Upper lobe of left lung (tissue), 6 donors: Measurements from ENCODE around the gene TICAM2. TPM values are rescaled to one million over a fixed set of nuclear protein-coding genes. Genes with fewer than 3 reads are reported as not detected.

Experiments used
- ATAC-seq, 2 donors: fragments of 200-7000 bp; cut with Tn5 transposase; one replicate each; pipeline ENCODE4 v1.9.1; 2022; ENCODE audit warnings: mild to moderate bottlenecking in 2 of 2, moderate library complexity in 2 of 2; ENCODE audit not compliant: low FRiP score in 2 of 2
- DNase-seq, 2 donors: peaks; one replicate each; pipeline ENCODE4 v3.0.0-alpha.2; 2019 to 2020
- H3K27ac ChIP-seq, 4 donors: fragments of 200-600 bp; sonication (generic); one replicate each; pipeline ENCODE4 v1.5.1; 2016 to 2019
- H3K27me3 ChIP-seq, 4 donors: fragments of 200-600 bp; sonication (generic); one replicate each; pipeline ENCODE4 v1.5.1; 2017 to 2019
- H3K36me3 ChIP-seq, 4 donors: fragments of 200-600 bp; sonication (generic); one replicate each; pipeline ENCODE4 v1.5.1; 2016 to 2019
- H3K4me1 ChIP-seq, 4 donors: fragments of 200-600 bp; sonication (generic); one replicate each; pipeline ENCODE4 v1.5.1; 2018 to 2019
- H3K4me3 ChIP-seq, 4 donors: fragments of 200-600 bp; sonication (generic); one replicate each; pipeline ENCODE4 v1.5.1; 2017 to 2019; ENCODE audit warnings: mild to moderate bottlenecking in 2 of 4, moderate library complexity in 1 of 4
- H3K9me3 ChIP-seq, 4 donors: fragments of 200-600 bp; sonication (generic); one replicate each; pipeline ENCODE4 v1.5.1; 2018 to 2019
- EP300 ChIP-seq, 4 donors: sonication (generic); formaldehyde crosslinking; IDR thresholded peaks; one replicate each; pipeline ENCODE4 v1.5.1; 2017; ENCODE audit warnings: antibody characterized with exemption in 4 of 4, control low read depth in 2 of 4
- POLR2A ChIP-seq, 4 donors: fragments of 450-650 bp; IDR thresholded peaks; one replicate each; pipeline ENCODE4 v1.5.1; 2016 to 2017; ENCODE audit warnings: antibody characterized with exemption in 4 of 4, mild to moderate bottlenecking in 2 of 4
- POLR2AphosphoS5 ChIP-seq, 2 donors: sonication (generic); formaldehyde crosslinking; IDR thresholded peaks; one replicate each; pipeline ENCODE4 v1.5.1; 2017; ENCODE audit warnings: antibody characterized with exemption in 2 of 2
- WGBS, 2 donors: methylation state at CpG; one replicate each; pipeline ENCODE4 v1.1.5; 2017 to 2018; 5-methylcytosine and 5-hydroxymethylcytosine counted together
- total RNA-seq, 6 donors: library from RNA; depleted of rRNA in 4 of 6; stranded (reverse); fragments of >200 nt in 4 of 6; gene quantifications; one replicate each; pipeline versions ENCODE4 v1.1.0 to v1.2.1, GENCODE V29; 2016 to 2021
- TF ChIP-seq, protein P1 (sequence below), 6 experiments: fragments of 450-650 bp in 4 of 6; fragments of 200-600 bp in 2 of 6; sonication (generic) in 2 of 6; IDR thresholded peaks; one replicate each; pipeline ENCODE4 v1.5.1; 2016 to 2019; ENCODE audit warnings: antibody characterized with exemption in 6 of 6
- donor health status: DM: no; HTN: no; CAD: no; lungs with moderate emphysema.
- donor health status: DM: no; HTN: yes; CAD: no; lungs with severe emphysema.

The TICAM2 gene
- total RNA-seq, 6 donors from 2014 or later, result 0.30 to 6.7 (median 1.8) TPM

DNA sequence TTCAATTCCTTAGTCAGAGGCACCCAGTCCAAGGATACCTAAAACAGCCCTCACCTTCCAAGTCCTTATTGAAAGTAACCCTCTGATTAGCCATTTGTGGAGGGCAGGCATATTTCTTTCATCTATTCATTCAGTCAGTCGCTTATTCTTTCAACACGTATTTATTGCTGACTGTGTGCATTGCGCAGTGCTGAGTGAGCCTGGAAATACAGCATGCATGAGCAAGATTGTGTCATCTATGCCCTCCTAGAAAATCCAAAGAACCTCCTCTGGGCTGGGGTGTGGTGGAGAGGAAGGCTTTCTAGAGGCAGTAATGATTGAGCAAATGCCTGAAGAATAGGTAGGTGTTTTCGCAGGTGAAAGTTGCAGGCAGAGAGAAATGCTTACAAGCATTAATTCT is 49.2 kb downstream of the TICAM2 start:
- no peak for DNase-seq
- ATAC-seq, result no peak
- H3K36me3 ChIP-seq, result no peaks in the 10 kb centered on the region
- H3K4me1 ChIP-seq, result peaks cover under 1 to 13% (median 10%) of the 10 kb centered on the region in 4 donors
- H3K27me3 ChIP-seq, result no peaks in the 10 kb centered on the region
- no peak overlapping the region for H3K4me3 ChIP-seq
- H3K9me3 ChIP-seq, result no peaks in the 10 kb centered on the region
- 89 to 91% methylated on average over 4 of the region's 4 CpGs for WGBS, 2 donors
- H3K27ac ChIP-seq, result no peak overlapping the region
- no peak for TF ChIP-seq EP300 (IDR thresholded peaks at IDR 0.05)
- no peak for TF ChIP-seq POLR2AphosphoS5 (IDR thresholded peaks at IDR 0.05)
- no peak for TF ChIP-seq POLR2A (IDR thresholded peaks at IDR 0.05)
- TF ChIP-seq, protein P1, sequence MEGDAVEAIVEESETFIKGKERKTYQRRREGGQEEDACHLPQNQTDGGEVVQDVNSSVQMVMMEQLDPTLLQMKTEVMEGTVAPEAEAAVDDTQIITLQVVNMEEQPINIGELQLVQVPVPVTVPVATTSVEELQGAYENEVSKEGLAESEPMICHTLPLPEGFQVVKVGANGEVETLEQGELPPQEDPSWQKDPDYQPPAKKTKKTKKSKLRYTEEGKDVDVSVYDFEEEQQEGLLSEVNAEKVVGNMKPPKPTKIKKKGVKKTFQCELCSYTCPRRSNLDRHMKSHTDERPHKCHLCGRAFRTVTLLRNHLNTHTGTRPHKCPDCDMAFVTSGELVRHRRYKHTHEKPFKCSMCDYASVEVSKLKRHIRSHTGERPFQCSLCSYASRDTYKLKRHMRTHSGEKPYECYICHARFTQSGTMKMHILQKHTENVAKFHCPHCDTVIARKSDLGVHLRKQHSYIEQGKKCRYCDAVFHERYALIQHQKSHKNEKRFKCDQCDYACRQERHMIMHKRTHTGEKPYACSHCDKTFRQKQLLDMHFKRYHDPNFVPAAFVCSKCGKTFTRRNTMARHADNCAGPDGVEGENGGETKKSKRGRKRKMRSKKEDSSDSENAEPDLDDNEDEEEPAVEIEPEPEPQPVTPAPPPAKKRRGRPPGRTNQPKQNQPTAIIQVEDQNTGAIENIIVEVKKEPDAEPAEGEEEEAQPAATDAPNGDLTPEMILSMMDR (IDR thresholded peaks at IDR 0.05), result no peak

DNA sequence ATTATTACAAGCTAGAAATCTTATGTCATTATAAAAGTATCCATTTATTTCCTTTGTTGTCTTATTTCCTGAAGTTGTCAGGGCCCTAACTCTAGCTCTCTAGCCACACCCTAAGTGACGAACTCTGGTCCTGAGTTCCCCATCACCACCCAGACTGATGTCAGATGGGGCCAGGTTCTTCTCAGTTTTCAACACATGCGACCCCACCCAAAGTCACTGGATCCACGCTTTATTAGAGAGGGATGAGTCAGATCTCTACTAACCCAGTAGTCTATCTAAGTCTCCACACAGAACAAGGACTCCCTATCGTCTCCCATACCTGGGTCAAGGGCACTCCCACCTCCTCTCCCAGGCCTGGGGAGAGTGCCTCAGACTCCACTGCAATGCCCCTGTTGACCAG is 50.9 kb downstream of the TICAM2 start:
- Histone ChIP-seq H3K9me3 (peaks cover 0 to 3% (median 0%) of the 10 kb centered on the region in 4 donors), H3K27me3 (no peaks in the 10 kb centered on the region), H3K36me3 (no peaks in the 10 kb centered on the region), H3K4me1 (no peaks in the 10 kb centered on the region), H3K4me3 (no peak overlapping the region), H3K27ac (no peak overlapping the region)
- 64 to 65% methylated on average over 4 of the region's 4 CpGs for WGBS, 2 donors
- ATAC-seq (peak in 1 of 2 donors; percentile 93), DNase-seq (no peak)
- TF ChIP-seq POLR2A (IDR thresholded peaks at IDR 0.05) (no peak), POLR2AphosphoS5 (IDR thresholded peaks at IDR 0.05) (no peak), EP300 (IDR thresholded peaks at IDR 0.05) (no peak)
- TF ChIP-seq, protein P1 (IDR thresholded peaks at IDR 0.05), result no peak

DNA sequence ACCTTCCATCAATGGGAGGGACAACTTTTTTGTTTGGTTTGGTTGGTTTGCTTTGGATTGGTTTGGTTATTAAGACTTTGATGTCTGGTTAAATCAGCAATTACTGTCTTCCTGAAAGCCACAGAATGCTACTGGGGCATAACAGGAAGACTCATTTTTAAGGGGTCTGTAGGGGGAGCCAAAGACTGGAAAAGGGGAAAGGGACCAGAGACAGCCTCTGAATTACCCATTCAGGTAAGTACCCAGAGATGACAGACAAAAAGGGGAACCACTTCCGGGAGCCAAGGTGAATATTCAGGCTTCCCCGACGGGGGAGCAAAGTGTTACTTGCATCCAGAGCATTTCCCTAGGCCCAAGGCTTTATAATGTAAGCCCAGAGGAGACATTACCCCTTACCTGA is 53.1 kb downstream of the TICAM2 start:
- Histone ChIP-seq H3K9me3 (peaks cover 0 to 9% (median 5%) of the 10 kb centered on the region in 4 donors), H3K27ac (no peak overlapping the region), H3K27me3 (no peaks in the 10 kb centered on the region), H3K4me1 (peaks cover 0 to 4% (median 0%) of the 10 kb centered on the region in 4 donors), H3K36me3 (no peaks in the 10 kb centered on the region), H3K4me3 (no peak overlapping the region)
- 64 to 65% methylated on average over 3 of the region's 3 CpGs for WGBS, 2 donors
- ATAC-seq (no peak), DNase-seq (no peak)
- TF ChIP-seq EP300 (IDR thresholded peaks at IDR 0.05) (no peak), POLR2AphosphoS5 (IDR thresholded peaks at IDR 0.05) (no peak), POLR2A (IDR thresholded peaks at IDR 0.05) (no peak)
- TF ChIP-seq, protein P1 (IDR thresholded peaks at IDR 0.05), result no peak

DNA sequence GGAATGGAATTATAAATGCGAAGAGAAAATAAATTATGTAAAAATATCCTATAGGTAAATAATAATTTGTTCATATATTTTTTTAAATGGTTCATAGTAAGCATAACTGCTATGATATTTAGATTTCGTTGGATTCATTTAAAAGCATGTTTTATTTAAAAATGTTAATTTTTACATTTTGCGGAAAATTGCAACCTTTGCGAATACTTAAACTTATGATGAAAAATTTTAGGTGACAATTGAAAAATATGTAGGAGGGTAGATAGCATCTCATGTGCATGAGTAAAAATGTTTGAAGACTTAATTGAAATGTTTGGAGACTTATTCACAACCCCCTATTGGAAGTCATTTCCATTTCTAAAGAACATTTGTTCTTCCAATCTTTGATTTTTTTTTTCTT is 53.6 kb downstream of the TICAM2 start:
- H3K4me3 ChIP-seq, result no peak overlapping the region
- H3K27me3 ChIP-seq, result no peaks in the 10 kb centered on the region
- H3K36me3 ChIP-seq, result no peaks in the 10 kb centered on the region
- peaks cover 0 to 4% (median 0%) of the 10 kb centered on the region in 4 donors for H3K4me1 ChIP-seq
- peaks cover 0 to 9% (median 5%) of the 10 kb centered on the region in 4 donors for H3K9me3 ChIP-seq
- DNase-seq, result no peak
- 89 to 93% methylated on average over 4 of the region's 4 CpGs for WGBS, 2 donors
- no peak for ATAC-seq
- TF ChIP-seq EP300 (IDR thresholded peaks at IDR 0.05) (no peak), POLR2A (IDR thresholded peaks at IDR 0.05) (no peak), POLR2AphosphoS5 (IDR thresholded peaks at IDR 0.05) (no peak)
- TF ChIP-seq, protein P1 (IDR thresholded peaks at IDR 0.05), result no peak
- no peak overlapping the region for H3K27ac ChIP-seq

DNA sequence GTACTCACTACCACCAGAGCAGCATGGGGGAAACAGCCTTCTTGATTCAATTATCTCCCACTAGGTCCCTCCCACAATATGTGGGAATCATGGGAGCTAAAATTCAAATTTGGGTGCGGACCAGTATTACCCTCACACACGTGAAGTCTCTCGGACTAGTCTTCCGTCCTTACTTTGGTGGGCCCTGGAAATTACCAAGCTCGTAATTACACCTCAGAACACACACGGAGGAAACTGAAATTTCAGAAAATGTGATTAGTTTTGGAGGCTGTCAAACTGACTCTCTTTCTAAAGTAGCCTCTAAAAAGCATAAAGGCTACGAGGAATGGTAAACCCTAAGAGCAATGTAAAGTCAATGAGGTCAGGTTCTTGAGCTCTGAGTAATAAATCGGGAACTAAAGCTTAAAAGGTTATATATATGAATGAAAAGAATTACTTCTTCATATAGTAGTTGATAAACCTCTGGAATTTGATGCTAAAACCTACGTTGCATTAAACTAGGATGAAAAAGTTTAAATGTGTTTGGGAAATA is 56.9 kb downstream of the TICAM2 start:
- TF ChIP-seq EP300 (IDR thresholded peaks at IDR 0.05) (no peak), POLR2AphosphoS5 (IDR thresholded peaks at IDR 0.05) (no peak), POLR2A (IDR thresholded peaks at IDR 0.05) (no peak)
- TF ChIP-seq, protein P1 (IDR thresholded peaks at IDR 0.05), result no peak
- 97 to 98% methylated on average over 9 of the region's 9 CpGs for WGBS, 2 donors
- ATAC-seq, result no peak
- Histone ChIP-seq H3K27me3 (no peaks in the 10 kb centered on the region), H3K4me1 (peaks cover 7 to 26% (median 13%) of the 10 kb centered on the region in 4 donors), H3K9me3 (peaks cover 0 to 9% (median 5%) of the 10 kb centered on the region in 4 donors), H3K27ac (peak overlapping the region; percentile 94 to 99 (median 98)), H3K4me3 (peak overlapping the region in 2 of 4 donors; percentile 80 to 90), H3K36me3 (peaks cover 0 to 6% (median 0%) of the 10 kb centered on the region in 4 donors)
- DNase-seq, result no peak
